BE2C (cell line): ENCODE data around the gene HHIPL1.
A peak's percentile ranks its signal among the peaks of the same experiment; 100 is the strongest.

Source experiments
- DNase-seq: peaks from one replicate; pipeline ENCODE4 v3.0.0-alpha.2; 2020
- H3K27me3 ChIP-seq: fragments of 250-450 bp; sonication (Bioruptor Pico); 2 replicates; pipeline ENCODE4 v1.5.1; 2020; ENCODE audit warnings: mild to moderate bottlenecking
- H3K36me3 ChIP-seq: fragments of 250-450 bp; sonication (Bioruptor Pico); 2 replicates; pipeline ENCODE4 v1.5.1; 2020; ENCODE audit warnings: mild to moderate bottlenecking
- H3K4me1 ChIP-seq: fragments of 250-450 bp; sonication (Bioruptor Pico); 2 replicates; pipeline ENCODE4 v1.5.1; 2020
- H3K4me3 ChIP-seq: 2 replicates; pipeline ENCODE4 v1.5.1; 2011; ENCODE audit warnings: low read depth, low read length
- H3K9me3 ChIP-seq: fragments of 250-450 bp; sonication (Bioruptor Pico); 2 replicates; pipeline ENCODE4 v1.5.1; 2020
- CTCF ChIP-seq: IDR thresholded peaks from 2 replicates; pipeline ENCODE4 v1.5.1; 2012; ENCODE audit warnings: mild to moderate bottlenecking, low read depth, low read length

Gene HHIPL1

GRCh38 chr14:99612738-99613330, 32.1 kb upstream of the HHIPL1 start:
- Histone ChIP-seq H3K4me3 (no peak overlapping the region), H3K27me3 (no peaks in the 10 kb centered on the region), H3K36me3 (no peaks in the 10 kb centered on the region), H3K4me1 (peaks cover 6% of the 10 kb centered on the region; the same call in 1 of the 2 replicates), H3K9me3 (no peaks in the 10 kb centered on the region)
- TF ChIP-seq CTCF: no peak
- no peak for DNase-seq

- Histone ChIP-seq H3K9me3 (no peaks in the 10 kb centered on the region), H3K36me3 (no peaks in the 10 kb centered on the region), H3K4me3 (no peak overlapping the region), H3K4me1 (peaks cover 13% of the 10 kb centered on the region), H3K27me3 (no peaks in the 10 kb centered on the region)
- TF ChIP-seq CTCF: no peak
- DNase-seq: no peak
Observed at GRCh38 chr14:99615497-99616157, 29.3 kb upstream of the HHIPL1 start.

- Histone ChIP-seq H3K9me3 (no peaks in the 10 kb centered on the region), H3K4me1 (peaks cover 14% of the 10 kb centered on the region), H3K27me3 (no peaks in the 10 kb centered on the region), H3K36me3 (no peaks in the 10 kb centered on the region), H3K4me3 (no peak overlapping the region)
- DNase-seq: no peak
- TF ChIP-seq CTCF: no peak
Observed at GRCh38 chr14:99616832-99617800, 27.8 kb upstream of the HHIPL1 start.

GRCh38 chr14:99619835-99620834, 24.8 kb upstream of the HHIPL1 start:
- Histone ChIP-seq H3K27me3 (no peaks in the 10 kb centered on the region), H3K4me1 (peaks cover 11% of the 10 kb centered on the region), H3K36me3 (no peaks in the 10 kb centered on the region), H3K9me3 (no peaks in the 10 kb centered on the region), H3K4me3 (no peak overlapping the region)
- peak; percentile 40 for DNase-seq
- TF ChIP-seq CTCF: no peak

- DNase-seq: no peak
- no peaks in the 10 kb centered on the region for H3K9me3 ChIP-seq
Observed at GRCh38 chr14:99621948-99622347, 23.0 kb upstream of the HHIPL1 start.

More at GRCh38 chr14:99621948-99622347, 23.0 kb upstream of the HHIPL1 start:
- no peak for TF ChIP-seq CTCF
- H3K4me1 ChIP-seq: peaks cover 11% of the 10 kb centered on the region
- no peaks in the 10 kb centered on the region for H3K27me3 ChIP-seq
- H3K4me3 ChIP-seq: no peak overlapping the region
- H3K36me3 ChIP-seq: no peaks in the 10 kb centered on the region
